PFSK-1 (cell line): ENCODE results near the gene MRPL16.

ENCODE experiments used
- FOXP2 ChIP-seq: optimal IDR thresholded peaks from 2 replicates; pipeline ENCODE3; 2011; ENCODE audit warnings: borderline replicate concordance, control low read depth, inconsistent platforms; ENCODE audit not compliant: insufficient read depth; ENCODE audit errors: extremely low read length, extremely low read depth
- POLR2AphosphoS5 ChIP-seq: IDR thresholded peaks from 2 replicates; pipeline ENCODE4 v1.6.1; 2012; ENCODE audit warnings: low read depth, mild to moderate bottlenecking, control low read depth, low read length, moderate library complexity
- REST ChIP-seq, 2 experiments: IDR thresholded peaks; 2 replicates each; pipeline versions ENCODE4 v1.6.1 to v1.8.0; 2011 to 2012; ENCODE audit warnings: low read depth in 2 of 2, low read length in 2 of 2, control low read depth in 1 of 2, inconsistent platforms in 1 of 2, mild to moderate bottlenecking in 1 of 2, moderate library complexity in 1 of 2; ENCODE audit not compliant: insufficient read depth in 1 of 2
- SIN3A ChIP-seq: IDR thresholded peaks from 2 replicates; pipeline ENCODE4 v1.6.1; 2012; ENCODE audit warnings: mild to moderate bottlenecking, low read length, moderate library complexity, borderline replicate concordance; ENCODE audit not compliant: insufficient read depth
- TAF1 ChIP-seq: IDR thresholded peaks from 2 replicates; pipeline ENCODE4 v1.6.1; 2012; ENCODE audit warnings: low read length, control low read depth, borderline replicate concordance; ENCODE audit not compliant: insufficient read depth

GRCh38 chr11:59770869-59771268, 39.7 kb downstream of the MRPL16 start:
- TF ChIP-seq REST (IDR thresholded peaks at IDR 0.05; ENCODE audit: insufficient read depth in 1 of 2, low read depth in 2 of 2, low read length in 2 of 2): no peak
- no peak for TF ChIP-seq SIN3A
- no peak for TF ChIP-seq POLR2AphosphoS5
- no peak for TF ChIP-seq TAF1
- no peak for TF ChIP-seq FOXP2
